Testis (tissue), 3 donors: Measurements from ENCODE around the gene TMOD3. TPM values are rescaled to one million over a fixed set of nuclear protein-coding genes. Genes with fewer than 3 reads are reported as not detected.

Source experiments
- DNase-seq: peaks from one replicate; pipeline ENCODE4 v3.0.0-alpha.2; 2019
- H3K27ac ChIP-seq, 2 donors: fragments of 200-600 bp; sonication (generic); one replicate each; pipeline ENCODE4 v1.5.1; 2019
- H3K27me3 ChIP-seq: fragments of 200-600 bp; sonication (generic); one replicate; pipeline ENCODE4 v1.5.1; 2019
- H3K36me3 ChIP-seq: fragments of 200-600 bp; sonication (generic); one replicate; pipeline ENCODE4 v1.5.1; 2017; ENCODE audit warnings: low read depth; ENCODE audit errors: missing control alignments
- H3K4me1 ChIP-seq: fragments of 200-600 bp; sonication (generic); one replicate; pipeline ENCODE4 v1.5.1; 2019
- H3K4me3 ChIP-seq, 2 donors: fragments of 200-600 bp; sonication (generic); one replicate each; pipeline ENCODE4 v1.5.1; 2017 to 2019
- H3K9me3 ChIP-seq: fragments of 200-600 bp; sonication (generic); one replicate; pipeline ENCODE4 v1.5.1; 2017
- POLR2A ChIP-seq: fragments of 450-650 bp; IDR thresholded peaks from one replicate; pipeline ENCODE4 v1.6.1; 2017; ENCODE audit warnings: antibody characterized with exemption, mild to moderate bottlenecking, moderate library complexity
- WGBS, 2 donors: methylation state at CpG; one replicate each; pipeline ENCODE4 v1.1.5; 2018; 5-methylcytosine and 5-hydroxymethylcytosine counted together
- intact Hi-C: fragments of 100-400 bp; cut with DNase I; formaldehyde crosslinking; loops from one replicate; pipeline ENCODE4 v1.15.1; 2023; ENCODE audit warnings: low total_unique reads
- polyA plus RNA-seq: library from polyadenylated mRNA; stranded (reverse); fragments of 350-450 nt; fragmentation: Illumina TruSeq; extraction: RNeasy Lipid Tissue Mini Kit (QIAGEN cat#74804); gene quantifications from one replicate; pipeline ENCODE4 v1.2.3, GENCODE V29; 2014; ENCODE audit warnings: low read depth, low replicate concordance; ENCODE audit not compliant: insufficient read depth
- total RNA-seq, 2 donors: library from RNA; depleted of rRNA; stranded (reverse); fragments of >200 nt; gene quantifications; one replicate each; pipeline ENCODE4 v1.2.3, GENCODE V29; 2016
- TF ChIP-seq, protein P1 (sequence below), 3 experiments: fragments of 450-650 bp in 2 of 3; fragments of 200-600 bp in 1 of 3; sonication (generic) in 1 of 3; IDR thresholded peaks; one replicate each; pipeline ENCODE4 v1.5.1; 2016 to 2019; ENCODE audit warnings: antibody characterized with exemption in 3 of 3, mild to moderate bottlenecking in 2 of 3, moderate library complexity in 1 of 3

Gene TMOD3
- total and polyA plus RNA-seq, 3 donors from 2014 or later: 15.6 to 21.2 (median 16.6) TPM

GRCh38 chr15:51866161-51866560 is 36.7 kb downstream of the TMOD3 start:
- Histone ChIP-seq H3K4me1 (no peaks in the 10 kb centered on the region), H3K27me3 (no peaks in the 10 kb centered on the region), H3K4me3 (no peak overlapping the region), H3K36me3 (no peaks in the 10 kb centered on the region), H3K9me3 (no peaks in the 10 kb centered on the region), H3K27ac (no peak overlapping the region)
- TF ChIP-seq, protein P1, sequence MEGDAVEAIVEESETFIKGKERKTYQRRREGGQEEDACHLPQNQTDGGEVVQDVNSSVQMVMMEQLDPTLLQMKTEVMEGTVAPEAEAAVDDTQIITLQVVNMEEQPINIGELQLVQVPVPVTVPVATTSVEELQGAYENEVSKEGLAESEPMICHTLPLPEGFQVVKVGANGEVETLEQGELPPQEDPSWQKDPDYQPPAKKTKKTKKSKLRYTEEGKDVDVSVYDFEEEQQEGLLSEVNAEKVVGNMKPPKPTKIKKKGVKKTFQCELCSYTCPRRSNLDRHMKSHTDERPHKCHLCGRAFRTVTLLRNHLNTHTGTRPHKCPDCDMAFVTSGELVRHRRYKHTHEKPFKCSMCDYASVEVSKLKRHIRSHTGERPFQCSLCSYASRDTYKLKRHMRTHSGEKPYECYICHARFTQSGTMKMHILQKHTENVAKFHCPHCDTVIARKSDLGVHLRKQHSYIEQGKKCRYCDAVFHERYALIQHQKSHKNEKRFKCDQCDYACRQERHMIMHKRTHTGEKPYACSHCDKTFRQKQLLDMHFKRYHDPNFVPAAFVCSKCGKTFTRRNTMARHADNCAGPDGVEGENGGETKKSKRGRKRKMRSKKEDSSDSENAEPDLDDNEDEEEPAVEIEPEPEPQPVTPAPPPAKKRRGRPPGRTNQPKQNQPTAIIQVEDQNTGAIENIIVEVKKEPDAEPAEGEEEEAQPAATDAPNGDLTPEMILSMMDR (IDR thresholded peaks at IDR 0.05): no peak
- TF ChIP-seq POLR2A: no peak
- WGBS, 2 donors: 86 to 96% methylated on average over 4 of the region's 4 CpGs
- intact Hi-C loops: no loop called here
- no peak for DNase-seq

- TF ChIP-seq, protein P1 (IDR thresholded peaks at IDR 0.05): no peak
- no peak for TF ChIP-seq POLR2A
- Histone ChIP-seq H3K27ac (no peak overlapping the region), H3K36me3 (no peaks in the 10 kb centered on the region), H3K4me1 (no peaks in the 10 kb centered on the region), H3K9me3 (no peaks in the 10 kb centered on the region), H3K4me3 (no peak overlapping the region), H3K27me3 (no peaks in the 10 kb centered on the region)
- no peak for DNase-seq
- WGBS, 2 donors: 62 to 75% methylated on average over 1 of the region's 1 CpG
- intact Hi-C loops: no loop called here
Measured at GRCh38 chr15:51866751-51867150, 37.3 kb downstream of the TMOD3 start.

- no peaks in the 10 kb centered on the region for H3K36me3 ChIP-seq
- no peak for DNase-seq
- WGBS, 2 donors: 53 to 67% methylated on average over 2 of the region's 2 CpGs
- intact Hi-C loops: no loop called here
- H3K4me3 ChIP-seq: no peak overlapping the region
- no peaks in the 10 kb centered on the region for H3K9me3 ChIP-seq
- no peaks in the 10 kb centered on the region for H3K4me1 ChIP-seq
- TF ChIP-seq, protein P1 (IDR thresholded peaks at IDR 0.05): no peak
- no peak for TF ChIP-seq POLR2A
- no peak overlapping the region for H3K27ac ChIP-seq
- no peaks in the 10 kb centered on the region for H3K27me3 ChIP-seq
Measured at GRCh38 chr15:51869060-51869421, 39.6 kb downstream of the TMOD3 start.

DNA sequence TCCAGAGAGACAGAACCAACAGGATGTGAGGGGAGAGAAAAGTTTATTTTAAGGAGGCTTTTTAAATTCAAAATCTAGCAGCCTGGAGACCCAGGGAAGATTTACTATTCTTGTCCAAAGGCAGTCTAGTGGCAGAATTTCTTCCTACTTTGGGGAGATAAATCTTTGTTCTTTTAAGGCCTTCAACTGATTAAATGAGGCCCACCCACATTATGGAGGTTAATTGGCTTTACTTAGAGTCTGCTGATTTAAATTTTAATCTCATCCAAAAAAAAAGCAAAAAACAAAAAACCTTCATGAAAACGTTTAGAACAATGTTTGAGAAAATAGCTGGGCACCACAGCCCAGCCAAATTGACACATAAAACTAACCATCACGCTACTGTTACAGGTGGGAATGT is 41.3 kb downstream of the TMOD3 start:
- TF ChIP-seq, protein P1 (IDR thresholded peaks at IDR 0.05): no peak
- TF ChIP-seq POLR2A: no peak
- Histone ChIP-seq H3K27me3 (no peaks in the 10 kb centered on the region), H3K9me3 (no peaks in the 10 kb centered on the region), H3K4me3 (no peak overlapping the region), H3K4me1 (peaks cover 4% of the 10 kb centered on the region), H3K36me3 (no peaks in the 10 kb centered on the region), H3K27ac (no peak overlapping the region)
- no peak for DNase-seq
- intact Hi-C loops: no loop called here
- 85% methylated on average over 2 of the region's 2 CpGs for WGBS, 2 donors

- TF ChIP-seq, protein P1 (IDR thresholded peaks at IDR 0.05): no peak
- no peak for TF ChIP-seq POLR2A
- Histone ChIP-seq H3K4me1 (peaks cover 20% of the 10 kb centered on the region), H3K4me3 (no peak overlapping the region)
Measured at GRCh38 chr15:51874751-51875644, 45.5 kb downstream of the TMOD3 start.

More at GRCh38 chr15:51874751-51875644, 45.5 kb downstream of the TMOD3 start:
- no peaks in the 10 kb centered on the region for H3K36me3 ChIP-seq
- no peak overlapping the region for H3K27ac ChIP-seq
- no peaks in the 10 kb centered on the region for H3K9me3 ChIP-seq
- DNase-seq: no peak
- no peaks in the 10 kb centered on the region for H3K27me3 ChIP-seq
- intact Hi-C loops: no loop called here
- whole genome bisulfite sequencing, 2 donors: 64 to 72% methylated on average over 8 of the region's 8 CpGs
